ENCODE results near the gene MTFMT.
"Not testable (repeated sequence)": the region's sequence is repeated elsewhere in the genome, so short reads cannot be mapped to it uniquely, and the experiment has no call there.

The MTFMT gene

GRCh38 chr15:65029736-65030208, 333 bp upstream of the MTFMT start:
- peak overlapping the region; percentile 93 for H3K4me3 ChIP-seq (replicated peaks; ENCODE audit: low read depth, low read length)
- no peak for DNase-seq (ENCODE audit: extremely low read depth, low read depth)
- TF ChIP-seq CTCF (IDR thresholded peaks at IDR 0.05; ENCODE audit: low read depth, low read length, missing control alignments), result no peak

- no peak for DNase-seq (ENCODE audit: extremely low read depth, low read depth)
- peak overlapping the region; percentile 93 for H3K4me3 ChIP-seq (replicated peaks; ENCODE audit: low read depth, low read length)
- no peak for TF ChIP-seq CTCF (IDR thresholded peaks at IDR 0.05; ENCODE audit: low read depth, low read length, missing control alignments)
Measured at GRCh38 chr15:65028338-65028737, 1.1 kb downstream of the MTFMT start.

GRCh38 chr15:65027593-65027992, 1.8 kb downstream of the MTFMT start:
- no peak for TF ChIP-seq CTCF (IDR thresholded peaks at IDR 0.05; ENCODE audit: low read depth, low read length, missing control alignments)
- DNase-seq (ENCODE audit: extremely low read depth, low read depth), result no peak
- H3K4me3 ChIP-seq (replicated peaks; ENCODE audit: low read depth, low read length), result peak overlapping the region; percentile 93

GRCh38 chr15:65026756-65027155, 2.7 kb downstream of the MTFMT start:
- TF ChIP-seq CTCF (IDR thresholded peaks at IDR 0.05; ENCODE audit: low read depth, low read length, missing control alignments), result no peak
- no peak for DNase-seq (ENCODE audit: extremely low read depth, low read depth)
- no peak overlapping the region for H3K4me3 ChIP-seq (replicated peaks; ENCODE audit: low read depth, low read length)

- no peak for TF ChIP-seq CTCF (IDR thresholded peaks at IDR 0.05; ENCODE audit: low read depth, low read length, missing control alignments)
- no peak overlapping the region for H3K4me3 ChIP-seq (replicated peaks; ENCODE audit: low read depth, low read length)
- no peak for DNase-seq (ENCODE audit: extremely low read depth, low read depth)
Measured at GRCh38 chr15:65021488-65021887, 8.0 kb downstream of the MTFMT start.

- no peak overlapping the region for H3K4me3 ChIP-seq (replicated peaks; ENCODE audit: low read depth, low read length)
- no peak for TF ChIP-seq CTCF (IDR thresholded peaks at IDR 0.05; ENCODE audit: low read depth, low read length, missing control alignments)
- no peak for DNase-seq (ENCODE audit: extremely low read depth, low read depth)
Measured at GRCh38 chr15:65020419-65020818, 9.0 kb downstream of the MTFMT start.

GRCh38 chr15:65011198-65011597, 18.2 kb downstream of the MTFMT start:
- DNase-seq (ENCODE audit: extremely low read depth, low read depth); H3K4me3 ChIP-seq (replicated peaks; ENCODE audit: low read depth, low read length): not testable (repeated sequence)

Data from HFF-Myc (cell line).